ENCODE results near the gene GLDC.

The GLDC gene

GRCh38 chr9:6669881-6670280 is 24.4 kb upstream of the GLDC start:
- Histone ChIP-seq H3K9ac (ENCODE audit: insufficient read length) (no peak overlapping the region), H3K4me3 (no peak overlapping the region), H3K27ac (no peak overlapping the region), H3K9me3 (ENCODE audit: low read depth, low read length) (no peaks in the 10 kb centered on the region), H3K36me3 (ENCODE audit: insufficient read depth, low read length) (no peaks in the 10 kb centered on the region)
- TF ChIP-seq EZH2 (IDR thresholded peaks at IDR 0.05) (no peak), FOXP2 (optimal IDR thresholded peaks at IDR 0.05; ENCODE audit: control extremely low read depth, extremely low read length, insufficient read depth) (no peak), POLR2AphosphoS5 (IDR thresholded peaks at IDR 0.05; ENCODE audit: borderline replicate concordance, low read depth, low read length) (no peak)
- DNase-seq (ENCODE audit: low read depth, low spot score): no peak

GRCh38 chr9:6667633-6668280 is 22.2 kb upstream of the GLDC start:
- no peak for TF ChIP-seq POLR2AphosphoS5 (IDR thresholded peaks at IDR 0.05; ENCODE audit: borderline replicate concordance, low read depth, low read length)
- no peak for TF ChIP-seq EZH2 (IDR thresholded peaks at IDR 0.05)
- no peak for TF ChIP-seq FOXP2 (optimal IDR thresholded peaks at IDR 0.05; ENCODE audit: control extremely low read depth, extremely low read length, insufficient read depth)
- no peak overlapping the region for H3K27ac ChIP-seq
- no peaks in the 10 kb centered on the region for H3K36me3 ChIP-seq (ENCODE audit: insufficient read depth, low read length)
- no peak for DNase-seq (ENCODE audit: low read depth, low spot score)
- no peak overlapping the region for H3K4me3 ChIP-seq
- no peaks in the 10 kb centered on the region for H3K9me3 ChIP-seq (ENCODE audit: low read depth, low read length)
- no peak overlapping the region for H3K9ac ChIP-seq (ENCODE audit: insufficient read length)

- H3K36me3 ChIP-seq (ENCODE audit: insufficient read depth, low read length): no peaks in the 10 kb centered on the region
- H3K27ac ChIP-seq: no peak overlapping the region
- H3K9ac ChIP-seq (ENCODE audit: insufficient read length): no peak overlapping the region
- no peaks in the 10 kb centered on the region for H3K9me3 ChIP-seq (ENCODE audit: low read depth, low read length)
- H3K4me3 ChIP-seq: no peak overlapping the region
- no peak for DNase-seq (ENCODE audit: low read depth, low spot score)
- TF ChIP-seq POLR2AphosphoS5 (IDR thresholded peaks at IDR 0.05; ENCODE audit: borderline replicate concordance, low read depth, low read length) (no peak), EZH2 (IDR thresholded peaks at IDR 0.05) (no peak), FOXP2 (optimal IDR thresholded peaks at IDR 0.05; ENCODE audit: control extremely low read depth, extremely low read length, insufficient read depth) (no peak)
Observed at GRCh38 chr9:6667080-6667479, 21.6 kb upstream of the GLDC start.

- Histone ChIP-seq H3K4me3 (no peak overlapping the region), H3K9me3 (ENCODE audit: low read depth, low read length) (no peaks in the 10 kb centered on the region), H3K27ac (no peak overlapping the region), H3K9ac (ENCODE audit: insufficient read length) (no peak overlapping the region), H3K36me3 (ENCODE audit: insufficient read depth, low read length) (no peaks in the 10 kb centered on the region)
- TF ChIP-seq POLR2AphosphoS5 (IDR thresholded peaks at IDR 0.05; ENCODE audit: borderline replicate concordance, low read depth, low read length) (no peak), EZH2 (IDR thresholded peaks at IDR 0.05) (no peak), FOXP2 (optimal IDR thresholded peaks at IDR 0.05; ENCODE audit: control extremely low read depth, extremely low read length, insufficient read depth) (no peak)
- DNase-seq (ENCODE audit: low read depth, low spot score): no peak
Observed at GRCh38 chr9:6665628-6666027, 20.1 kb upstream of the GLDC start.

GRCh38 chr9:6664204-6664680 is 18.7 kb upstream of the GLDC start:
- Histone ChIP-seq H3K4me3 (no peak overlapping the region), H3K9ac (ENCODE audit: insufficient read length) (no peak overlapping the region), H3K36me3 (ENCODE audit: insufficient read depth, low read length) (no peaks in the 10 kb centered on the region), H3K9me3 (ENCODE audit: low read depth, low read length) (no peaks in the 10 kb centered on the region), H3K27ac (no peak overlapping the region)
- TF ChIP-seq EZH2 (IDR thresholded peaks at IDR 0.05): no peak
- TF ChIP-seq FOXP2 (optimal IDR thresholded peaks at IDR 0.05; ENCODE audit: control extremely low read depth, extremely low read length, insufficient read depth): no peak
- no peak for TF ChIP-seq POLR2AphosphoS5 (IDR thresholded peaks at IDR 0.05; ENCODE audit: borderline replicate concordance, low read depth, low read length)
- no peak for DNase-seq (ENCODE audit: low read depth, low spot score)

GRCh38 chr9:6660512-6660911 is 15.0 kb upstream of the GLDC start:
- H3K9me3 ChIP-seq (ENCODE audit: low read depth, low read length): no peaks in the 10 kb centered on the region
- no peak for DNase-seq (ENCODE audit: low read depth, low spot score)
- no peak overlapping the region for H3K4me3 ChIP-seq
- H3K27ac ChIP-seq: no peak overlapping the region
- H3K36me3 ChIP-seq (ENCODE audit: insufficient read depth, low read length): no peaks in the 10 kb centered on the region
- H3K9ac ChIP-seq (ENCODE audit: insufficient read length): no peak overlapping the region
- TF ChIP-seq EZH2 (IDR thresholded peaks at IDR 0.05): no peak
- TF ChIP-seq POLR2AphosphoS5 (IDR thresholded peaks at IDR 0.05; ENCODE audit: borderline replicate concordance, low read depth, low read length): no peak
- TF ChIP-seq FOXP2 (optimal IDR thresholded peaks at IDR 0.05; ENCODE audit: control extremely low read depth, extremely low read length, insufficient read depth): no peak

- no peak for DNase-seq (ENCODE audit: low read depth, low spot score)
- Histone ChIP-seq H3K9ac (ENCODE audit: insufficient read length) (no peak overlapping the region), H3K4me3 (no peak overlapping the region), H3K36me3 (ENCODE audit: insufficient read depth, low read length) (no peaks in the 10 kb centered on the region), H3K9me3 (ENCODE audit: low read depth, low read length) (no peaks in the 10 kb centered on the region), H3K27ac (no peak overlapping the region)
- TF ChIP-seq EZH2 (IDR thresholded peaks at IDR 0.05) (no peak), FOXP2 (optimal IDR thresholded peaks at IDR 0.05; ENCODE audit: control extremely low read depth, extremely low read length, insufficient read depth) (no peak), POLR2AphosphoS5 (IDR thresholded peaks at IDR 0.05; ENCODE audit: borderline replicate concordance, low read depth, low read length) (no peak)
Observed at GRCh38 chr9:6658628-6659353, 13.3 kb upstream of the GLDC start.

- Histone ChIP-seq H3K27ac (no peak overlapping the region), H3K9me3 (ENCODE audit: low read depth, low read length) (no peaks in the 10 kb centered on the region), H3K4me3 (no peak overlapping the region), H3K36me3 (ENCODE audit: insufficient read depth, low read length) (no peaks in the 10 kb centered on the region), H3K9ac (ENCODE audit: insufficient read length) (no peak overlapping the region)
- TF ChIP-seq POLR2AphosphoS5 (IDR thresholded peaks at IDR 0.05; ENCODE audit: borderline replicate concordance, low read depth, low read length) (no peak), FOXP2 (optimal IDR thresholded peaks at IDR 0.05; ENCODE audit: control extremely low read depth, extremely low read length, insufficient read depth) (no peak), EZH2 (IDR thresholded peaks at IDR 0.05) (no peak)
- no peak for DNase-seq (ENCODE audit: low read depth, low spot score)
Observed at GRCh38 chr9:6656614-6657300, 11.2 kb upstream of the GLDC start.
